HG03139 (cell line): ENCODE measurements around the gene NBEAL1.
"Not testable (repeated sequence)": the region's sequence is repeated elsewhere in the genome, so short reads cannot be mapped to it uniquely, and the experiment has no call there.

ENCODE experiments used
- ATAC-seq: cut with Tn5 transposase; IDR thresholded peaks from one replicate; pipeline ENCODE4 v1.9.1; 2021; ENCODE audit not compliant: unreplicated experiment

NBEAL1 gene

DNA sequence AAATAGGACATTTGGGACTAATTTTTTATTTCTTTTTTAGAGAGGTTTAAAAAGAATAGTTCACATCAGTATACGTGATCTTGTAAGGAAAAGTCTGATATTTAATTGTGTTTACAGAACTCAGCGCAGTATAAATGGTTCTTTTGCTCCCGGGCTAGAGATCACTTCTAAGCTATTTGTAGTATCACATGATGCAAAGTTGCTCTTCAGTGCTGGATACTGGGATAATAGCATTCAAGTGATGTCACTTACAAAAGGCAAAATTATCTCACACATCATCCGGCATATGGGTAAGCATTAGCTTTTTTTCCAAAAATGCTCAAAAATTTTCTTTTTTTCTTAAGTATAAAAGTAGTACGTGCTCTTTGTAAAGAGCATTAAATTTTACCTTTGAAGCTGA is 186.8 kb downstream of the NBEAL1 start:
- ATAC-seq = no peak

DNA sequence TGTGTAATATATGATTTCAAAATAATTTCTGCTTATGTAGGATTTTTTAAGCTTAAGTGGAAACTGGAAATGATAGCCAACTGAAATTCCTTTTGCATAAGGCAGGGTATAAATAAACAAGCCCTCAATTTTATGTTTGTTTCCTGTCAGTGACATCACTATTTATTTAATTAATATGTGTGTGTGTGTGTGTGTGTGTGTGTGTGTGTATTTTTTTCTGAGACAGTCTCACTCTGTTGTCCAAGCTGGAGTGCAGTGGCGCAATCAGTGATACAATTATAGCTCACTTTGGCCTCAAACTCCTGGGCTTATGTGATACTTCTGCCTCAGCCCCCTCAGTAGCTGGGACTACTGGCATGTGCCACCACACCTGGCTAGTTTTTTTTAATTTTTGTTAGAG is 194.9 kb downstream of the NBEAL1 start:
- ATAC-seq = no peak

DNA sequence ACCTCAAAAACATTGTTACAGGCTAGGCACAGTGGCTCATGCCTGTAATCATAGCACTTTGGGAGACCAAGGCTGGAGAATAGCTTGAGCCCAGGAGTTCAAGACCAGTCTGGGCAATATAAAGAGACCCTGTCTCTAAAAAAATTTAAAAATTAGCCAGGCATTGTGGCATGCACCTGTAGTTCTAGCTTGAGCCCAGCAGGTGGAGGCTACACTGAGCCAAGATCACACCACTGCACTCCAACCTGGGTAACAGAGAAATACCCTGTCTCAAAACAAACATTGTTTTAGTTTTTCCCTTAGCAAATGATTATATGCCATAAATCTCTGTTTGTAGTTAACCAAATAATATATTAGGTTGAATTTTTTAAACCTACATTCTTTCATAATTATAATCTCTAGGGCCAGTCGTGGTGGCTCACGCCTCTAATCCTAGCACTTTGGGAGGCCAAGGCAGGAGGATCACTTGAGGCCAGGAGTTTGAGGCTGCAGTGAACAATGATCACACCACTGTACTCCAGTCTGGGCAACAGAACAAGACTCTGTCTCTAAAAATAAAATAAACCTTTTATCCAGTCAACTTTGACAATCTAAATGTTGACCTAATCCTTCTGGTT is 210.9 kb downstream of the NBEAL1 start:
- peak; percentile 56 for ATAC-seq

DNA sequence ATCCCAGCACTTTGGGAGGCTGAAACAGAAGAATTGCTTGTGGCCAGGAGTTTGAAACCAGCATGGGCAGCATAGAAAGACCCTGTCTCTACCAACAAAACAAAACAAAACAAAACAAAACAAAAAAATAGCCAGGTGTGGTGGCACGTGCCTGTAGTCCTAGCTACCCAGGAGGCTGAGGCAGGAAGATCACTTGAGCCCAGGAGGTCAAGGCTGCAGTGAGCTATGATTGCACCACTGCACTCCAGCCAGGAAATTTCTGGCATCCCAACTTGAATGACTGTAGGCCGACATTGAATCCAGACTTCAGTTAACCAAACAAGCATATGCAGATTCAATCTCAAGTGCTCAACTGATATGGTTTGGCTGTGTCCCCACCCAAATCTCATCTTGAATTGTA is 215.0 kb downstream of the NBEAL1 start:
- not testable (repeated sequence) for ATAC-seq

DNA sequence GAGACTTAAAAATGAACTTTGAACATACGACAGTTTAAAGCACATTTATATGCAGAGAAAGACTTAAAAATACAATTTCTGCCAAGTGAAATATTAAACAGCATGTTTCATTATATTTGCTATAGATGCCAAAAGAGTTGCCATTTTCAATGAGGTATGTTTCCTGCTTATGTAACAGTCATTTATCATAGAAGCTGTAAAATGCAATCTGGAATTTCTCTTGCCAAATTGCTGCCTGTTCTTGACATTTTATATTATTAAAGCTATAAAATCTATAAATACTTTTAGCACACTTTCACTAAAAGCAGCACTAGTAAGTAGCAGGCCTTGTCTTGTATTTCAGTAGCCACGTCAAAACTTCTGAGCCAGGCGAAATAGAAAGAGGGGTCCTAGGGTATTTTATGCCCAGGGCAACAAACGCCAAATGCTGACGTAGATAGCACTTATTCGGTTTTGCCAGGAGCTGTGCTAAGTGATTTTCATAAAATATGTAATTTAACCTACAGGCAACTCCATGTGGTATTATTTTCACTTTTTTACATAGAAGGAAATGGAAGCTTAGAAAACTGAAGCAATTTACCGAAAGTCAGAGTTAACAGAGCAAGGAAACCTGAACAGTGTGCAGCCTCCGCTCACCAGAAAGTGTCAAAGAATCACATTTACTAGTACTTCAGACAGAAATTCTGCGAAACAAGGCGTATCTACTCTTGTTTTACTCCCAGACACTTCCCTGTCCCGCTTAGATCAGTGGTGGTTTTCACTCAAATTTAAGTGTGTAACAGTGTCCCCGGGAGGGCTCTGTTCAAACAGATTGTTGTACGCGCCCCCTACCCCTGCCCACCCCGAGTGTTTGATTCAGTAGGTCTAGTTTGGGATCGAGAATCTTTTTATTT is 222.9 kb downstream of the NBEAL1 start:
- ATAC-seq = no peak

DNA sequence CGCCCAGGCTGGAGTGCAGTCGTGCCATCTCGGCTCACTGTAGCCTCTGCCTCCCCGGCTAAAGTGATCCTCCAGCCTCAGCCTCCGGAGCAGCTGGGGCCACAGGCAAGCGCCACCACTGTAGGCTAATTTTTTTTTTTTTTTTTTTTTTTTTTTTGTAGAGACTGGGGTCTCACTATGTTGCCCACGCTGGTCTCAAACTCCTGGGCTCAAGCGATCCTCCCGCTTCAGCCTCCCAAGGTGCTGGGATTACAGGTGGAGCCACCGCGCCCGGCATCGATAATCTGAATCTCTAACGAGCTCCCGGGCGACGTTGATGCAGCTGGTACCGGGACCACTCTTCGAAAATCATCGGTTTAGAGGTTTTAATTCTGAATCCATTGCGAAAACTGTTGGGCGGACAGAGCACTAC is 223.6 kb downstream of the NBEAL1 start:
- ATAC-seq = no peak

DNA sequence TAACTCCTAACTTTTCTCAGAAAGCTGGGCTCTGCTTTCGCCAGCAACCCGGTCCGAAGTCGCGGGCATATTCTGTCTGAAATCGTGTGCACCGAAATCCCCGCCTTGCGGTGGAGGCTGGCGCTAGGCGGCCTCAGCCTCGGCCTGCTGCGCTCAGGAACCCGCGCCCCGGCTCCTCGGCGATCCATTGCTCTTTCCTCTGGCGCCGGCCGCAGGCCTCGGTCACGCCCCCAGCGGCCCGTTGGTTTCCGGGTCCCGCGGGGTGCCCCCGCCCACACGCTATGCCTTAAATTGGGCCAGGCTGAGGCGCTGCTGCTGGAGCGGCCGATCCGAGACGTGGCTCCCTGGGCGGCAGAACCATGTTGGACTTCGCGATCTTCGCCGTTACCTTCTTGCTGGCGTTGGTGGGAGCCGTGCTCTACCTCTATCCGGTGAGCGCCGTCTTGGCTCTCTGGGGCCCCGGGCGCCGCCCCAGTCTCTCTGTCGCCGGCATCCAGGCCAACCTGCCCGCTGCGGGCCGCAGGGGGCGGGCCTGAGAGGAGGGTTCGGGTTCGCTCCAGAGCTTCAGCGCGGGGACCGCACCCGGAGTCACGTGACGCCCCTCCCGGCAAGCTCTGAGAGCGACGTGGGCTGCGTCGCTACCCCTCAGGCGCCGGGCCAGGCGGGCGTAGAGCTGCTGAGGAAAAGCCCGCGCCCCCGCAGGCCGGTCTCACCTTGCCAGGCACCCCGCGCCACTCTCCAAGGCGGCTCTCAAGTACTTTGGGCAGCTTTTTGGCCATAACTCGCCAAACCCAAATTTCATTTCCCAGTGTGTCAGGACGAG is 224.2 kb downstream of the NBEAL1 start, which contains the start of gene CYP20A1:
Gene CYP20A1 (plus strand): TSS at position 315 of the 823 bp plus-strand sequence. CDS start 45 bp downstream, at position 360.
- ATAC-seq = peak; percentile 87

DNA sequence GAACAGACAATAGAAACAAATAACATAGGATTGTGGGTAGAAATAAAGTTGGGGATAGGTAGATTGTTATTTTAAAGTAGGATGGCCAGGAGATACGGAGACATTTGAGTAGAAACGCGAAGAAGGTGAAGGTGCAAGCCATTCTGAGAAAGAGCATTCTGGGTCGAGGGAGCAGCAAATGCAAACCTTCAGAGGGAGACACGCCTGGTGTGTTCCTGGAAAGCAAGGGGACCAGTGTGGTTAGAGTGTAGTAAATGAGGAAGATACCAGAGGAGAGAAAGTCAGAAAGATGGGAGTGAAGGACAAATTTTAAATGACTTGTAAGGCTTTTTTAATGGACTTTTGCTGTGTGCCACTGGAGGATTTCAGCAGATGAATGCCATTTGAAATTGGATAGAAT is 225.8 kb downstream of the NBEAL1 start:
- ATAC-seq = no peak

DNA sequence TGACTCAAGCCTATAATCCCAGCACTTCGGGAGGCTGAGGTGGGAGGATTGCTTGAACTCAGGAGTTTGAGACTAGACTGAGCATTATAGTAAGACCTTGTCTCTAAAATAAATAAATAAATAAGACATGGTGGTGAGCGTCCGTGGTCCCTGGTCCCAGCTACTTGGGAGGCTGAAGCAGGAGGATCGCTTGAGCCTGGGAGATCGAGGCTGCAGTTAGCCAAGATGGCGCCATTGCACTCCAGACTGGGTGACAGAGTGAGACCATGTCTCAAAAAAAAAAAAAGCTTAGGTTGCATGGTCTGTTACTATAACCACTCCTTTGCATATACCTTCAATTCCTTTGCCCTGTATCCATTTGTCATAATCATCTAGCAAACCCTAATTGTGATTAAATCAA is 227.8 kb downstream of the NBEAL1 start:
- no peak for ATAC-seq

DNA sequence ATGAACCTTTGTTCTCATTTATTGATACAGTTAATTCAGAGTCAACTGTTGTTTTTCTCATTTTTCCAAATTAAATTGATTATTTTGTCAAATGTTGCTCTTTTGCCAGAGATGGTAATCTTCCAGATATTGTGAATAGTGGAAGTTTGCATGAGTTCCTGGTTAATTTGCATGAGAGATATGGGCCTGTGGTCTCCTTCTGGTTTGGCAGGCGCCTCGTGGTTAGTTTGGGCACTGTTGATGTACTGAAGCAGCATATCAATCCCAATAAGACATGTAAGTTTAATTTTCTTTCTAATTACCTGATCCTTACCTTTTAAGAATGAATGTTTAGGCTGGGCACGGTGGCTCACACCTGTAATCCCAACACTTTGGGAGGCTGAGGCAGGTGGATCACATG is 232.0 kb downstream of the NBEAL1 start:
- no peak for ATAC-seq

DNA sequence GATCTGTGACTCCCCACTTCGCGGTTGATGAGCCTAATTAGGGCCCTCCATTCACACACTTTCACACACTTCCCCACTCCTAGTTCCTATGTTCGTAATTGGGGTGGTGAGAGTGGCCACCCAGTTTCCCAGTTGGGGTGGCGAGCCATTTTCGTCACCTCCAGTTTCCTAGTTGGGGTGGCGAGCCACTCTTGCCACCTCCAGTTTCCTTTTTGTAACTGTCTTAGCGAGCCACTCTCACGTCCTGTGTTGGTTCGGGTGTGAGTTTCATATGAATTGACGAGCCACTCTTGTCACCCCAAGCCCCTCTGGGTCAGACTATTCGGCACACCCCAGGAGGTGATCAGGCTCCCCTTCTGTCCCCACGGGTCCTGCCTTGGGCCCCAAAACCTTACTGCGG is 238.1 kb downstream of the NBEAL1 start:
- ATAC-seq = no peak

DNA sequence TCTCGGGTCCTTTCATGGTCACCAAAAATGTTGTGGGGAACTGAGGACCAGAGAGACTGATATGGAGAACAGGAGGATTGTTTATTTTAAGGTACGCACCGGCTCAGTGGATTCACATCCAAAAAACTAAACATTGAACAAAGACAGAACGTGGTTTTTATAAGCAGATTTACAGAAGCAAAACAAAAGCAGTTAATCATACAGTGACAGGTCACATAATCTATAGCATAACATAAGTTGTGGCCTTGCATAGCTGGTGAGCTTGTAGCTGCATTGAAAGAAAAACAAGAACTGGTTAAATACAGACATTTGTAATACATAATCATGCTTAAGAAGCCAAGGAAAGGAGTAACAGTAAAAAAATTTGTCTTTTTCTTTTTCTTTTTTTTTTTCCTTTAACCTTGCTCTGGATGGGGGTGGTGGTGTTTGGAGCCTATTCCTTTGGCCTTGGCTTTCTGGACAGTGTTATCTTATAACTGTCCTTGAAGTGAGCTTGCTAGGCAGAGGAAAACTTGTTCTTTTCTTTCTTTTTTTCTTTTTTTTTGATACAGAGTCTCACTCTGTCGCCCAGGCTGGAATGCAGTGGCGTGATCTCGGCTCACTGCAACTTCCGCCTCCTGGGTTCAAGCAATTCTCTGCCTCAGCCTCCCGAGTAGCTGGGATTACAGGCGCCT is 238.9 kb downstream of the NBEAL1 start:
- ATAC-seq = not testable (repeated sequence)

DNA sequence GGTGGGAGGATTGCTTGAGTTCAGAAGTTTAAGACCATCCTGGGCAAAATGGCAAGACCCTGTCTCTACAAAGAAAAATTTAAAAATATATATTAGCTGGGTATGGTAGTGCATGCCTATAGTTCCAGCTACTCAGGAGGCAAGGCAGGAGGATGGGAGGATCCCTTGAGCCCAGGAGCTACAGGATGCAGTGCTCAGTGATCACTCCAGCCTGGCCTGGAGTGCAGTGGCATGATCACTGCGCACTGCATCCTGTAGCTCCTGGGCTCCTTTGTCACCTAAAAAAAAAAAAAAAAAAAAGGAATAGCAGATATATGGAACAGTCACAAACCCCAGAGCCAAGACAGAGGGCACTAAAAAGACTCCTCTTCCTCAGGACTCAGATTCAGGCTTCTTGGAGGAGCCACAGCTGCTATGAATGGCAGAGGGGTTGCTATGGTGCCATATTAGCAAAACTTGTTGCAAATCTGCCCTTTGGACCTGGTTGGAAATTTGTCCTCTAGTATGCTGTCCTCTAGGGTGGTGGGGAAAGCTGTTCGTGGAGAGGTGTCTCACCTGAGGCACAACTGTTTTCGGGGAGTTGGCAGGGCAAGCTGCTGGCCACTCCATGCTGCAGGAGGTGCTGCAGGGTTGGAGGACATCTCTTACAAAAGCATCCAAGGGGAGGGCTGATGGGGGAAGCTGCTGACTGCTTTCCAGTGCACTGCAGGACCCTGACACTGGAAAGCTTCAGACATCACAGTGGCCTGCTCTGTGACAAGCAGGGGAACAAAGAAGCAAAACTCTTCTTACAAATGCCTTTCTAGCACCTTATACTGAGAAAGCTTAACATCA is 246.9 kb downstream of the NBEAL1 start:
- no peak for ATAC-seq
